ENCODE data around the gene VWA8.

The VWA8 gene

GRCh38 chr13:41960637-41961465 lies at the start of gene VWA8:
Gene VWA8, minus strand, starts transcription at chr13:41961109. Its CDS starts 94 bp downstream, at chr13:41961015.
- H3K27ac Mint-ChIP-seq: peak within 1 kb of the TSS; percentile 98
- peaks cover 54% of the 10 kb centered on the region for H3K4me1 Mint-ChIP-seq
- no peaks in the 10 kb centered on the region for H3K27me3 Mint-ChIP-seq
- H3K4me3 Mint-ChIP-seq: peak within 1 kb of the TSS; percentile 87
- H3K36me3 Mint-ChIP-seq: peaks cover 1% of the 10 kb centered on the region
- no peaks in the 10 kb centered on the region for H3K9me3 Mint-ChIP-seq

- H3K4me3 Mint-ChIP-seq: no peak overlapping the region
- no peaks in the 10 kb centered on the region for H3K36me3 Mint-ChIP-seq
- H3K27me3 Mint-ChIP-seq: no peaks in the 10 kb centered on the region
- H3K9me3 Mint-ChIP-seq: no peaks in the 10 kb centered on the region
- H3K4me1 Mint-ChIP-seq: no peaks in the 10 kb centered on the region
- no peak overlapping the region for H3K27ac Mint-ChIP-seq
Observed at GRCh38 chr13:42009057-42009456, 48.1 kb upstream of the VWA8 start.

GRCh38 chr13:42007844-42008243 lies 46.9 kb upstream of the VWA8 start:
- Mint-ChIP-seq H3K27me3 (no peaks in the 10 kb centered on the region), H3K36me3 (no peaks in the 10 kb centered on the region), H3K4me1 (no peaks in the 10 kb centered on the region), H3K9me3 (no peaks in the 10 kb centered on the region), H3K27ac (no peak overlapping the region), H3K4me3 (no peak overlapping the region)

GRCh38 chr13:42002066-42002465 lies 41.2 kb upstream of the VWA8 start:
- Mint-ChIP-seq H3K9me3 (no peaks in the 10 kb centered on the region), H3K27me3 (no peaks in the 10 kb centered on the region), H3K27ac (peak overlapping the region; percentile 13), H3K36me3 (no peaks in the 10 kb centered on the region), H3K4me1 (no peaks in the 10 kb centered on the region), H3K4me3 (no peak overlapping the region)

GRCh38 chr13:42001580-42001979 lies 40.7 kb upstream of the VWA8 start:
- Mint-ChIP-seq H3K27me3 (no peaks in the 10 kb centered on the region), H3K36me3 (no peaks in the 10 kb centered on the region), H3K4me1 (no peaks in the 10 kb centered on the region), H3K9me3 (no peaks in the 10 kb centered on the region), H3K4me3 (no peak overlapping the region), H3K27ac (peak overlapping the region; percentile 13)

GRCh38 chr13:42000846-42001245 lies 39.9 kb upstream of the VWA8 start:
- H3K27me3 Mint-ChIP-seq: no peaks in the 10 kb centered on the region
- no peaks in the 10 kb centered on the region for H3K36me3 Mint-ChIP-seq
- H3K4me1 Mint-ChIP-seq: no peaks in the 10 kb centered on the region
- no peaks in the 10 kb centered on the region for H3K9me3 Mint-ChIP-seq
- no peak overlapping the region for H3K27ac Mint-ChIP-seq
- no peak overlapping the region for H3K4me3 Mint-ChIP-seq

GRCh38 chr13:41997396-41997795 lies 36.5 kb upstream of the VWA8 start:
- no peak overlapping the region for H3K27ac Mint-ChIP-seq
- no peaks in the 10 kb centered on the region for H3K9me3 Mint-ChIP-seq
- no peaks in the 10 kb centered on the region for H3K36me3 Mint-ChIP-seq
- no peaks in the 10 kb centered on the region for H3K4me1 Mint-ChIP-seq
- H3K4me3 Mint-ChIP-seq: no peak overlapping the region
- peaks cover 5% of the 10 kb centered on the region for H3K27me3 Mint-ChIP-seq

- H3K36me3 Mint-ChIP-seq: no peaks in the 10 kb centered on the region
- peaks cover 5% of the 10 kb centered on the region for H3K27me3 Mint-ChIP-seq
- H3K4me3 Mint-ChIP-seq: no peak overlapping the region
- H3K4me1 Mint-ChIP-seq: no peaks in the 10 kb centered on the region
- H3K9me3 Mint-ChIP-seq: no peaks in the 10 kb centered on the region
- no peak overlapping the region for H3K27ac Mint-ChIP-seq
Observed at GRCh38 chr13:41995946-41996345, 35.0 kb upstream of the VWA8 start.

GRCh38 chr13:41995336-41995735 lies 34.4 kb upstream of the VWA8 start:
- Mint-ChIP-seq H3K9me3 (no peaks in the 10 kb centered on the region), H3K36me3 (no peaks in the 10 kb centered on the region), H3K27ac (no peak overlapping the region), H3K4me3 (no peak overlapping the region), H3K4me1 (no peaks in the 10 kb centered on the region), H3K27me3 (peaks cover 5% of the 10 kb centered on the region)

- no peaks in the 10 kb centered on the region for H3K36me3 Mint-ChIP-seq
- H3K4me1 Mint-ChIP-seq: no peaks in the 10 kb centered on the region
- no peak overlapping the region for H3K4me3 Mint-ChIP-seq
- H3K27me3 Mint-ChIP-seq: peaks cover 5% of the 10 kb centered on the region
- H3K27ac Mint-ChIP-seq: no peak overlapping the region
- no peaks in the 10 kb centered on the region for H3K9me3 Mint-ChIP-seq
Observed at GRCh38 chr13:41994696-41995095, 33.8 kb upstream of the VWA8 start.

- Mint-ChIP-seq H3K27me3 (peaks cover 5% of the 10 kb centered on the region), H3K9me3 (no peaks in the 10 kb centered on the region), H3K27ac (no peak overlapping the region), H3K4me3 (no peak overlapping the region), H3K36me3 (no peaks in the 10 kb centered on the region), H3K4me1 (no peaks in the 10 kb centered on the region)
Observed at GRCh38 chr13:41991936-41992335, 31.0 kb upstream of the VWA8 start.

GRCh38 chr13:41988244-41988643 lies 27.3 kb upstream of the VWA8 start:
- Mint-ChIP-seq H3K9me3 (no peaks in the 10 kb centered on the region), H3K36me3 (no peaks in the 10 kb centered on the region), H3K4me1 (no peaks in the 10 kb centered on the region), H3K4me3 (no peak overlapping the region), H3K27ac (no peak overlapping the region), H3K27me3 (peaks cover 6% of the 10 kb centered on the region)

- H3K27me3 Mint-ChIP-seq: peaks cover 4% of the 10 kb centered on the region
- H3K36me3 Mint-ChIP-seq: no peaks in the 10 kb centered on the region
- no peaks in the 10 kb centered on the region for H3K9me3 Mint-ChIP-seq
- H3K27ac Mint-ChIP-seq: no peak overlapping the region
- no peak overlapping the region for H3K4me3 Mint-ChIP-seq
- H3K4me1 Mint-ChIP-seq: no peaks in the 10 kb centered on the region
Observed at GRCh38 chr13:41985788-41986508, 25.0 kb upstream of the VWA8 start.

GRCh38 chr13:41981951-41982715 lies 21.2 kb upstream of the VWA8 start:
- Mint-ChIP-seq H3K4me1 (peaks cover 3% of the 10 kb centered on the region), H3K27me3 (peaks cover 4% of the 10 kb centered on the region), H3K36me3 (no peaks in the 10 kb centered on the region), H3K9me3 (no peaks in the 10 kb centered on the region), H3K27ac (no peak overlapping the region), H3K4me3 (no peak overlapping the region)

- Mint-ChIP-seq H3K9me3 (no peaks in the 10 kb centered on the region), H3K4me1 (peaks cover 3% of the 10 kb centered on the region), H3K4me3 (no peak overlapping the region), H3K36me3 (no peaks in the 10 kb centered on the region), H3K27ac (no peak overlapping the region), H3K27me3 (peaks cover 3% of the 10 kb centered on the region)
Observed at GRCh38 chr13:41978007-41978406, 17.1 kb upstream of the VWA8 start.

GRCh38 chr13:41976476-41976875 lies 15.6 kb upstream of the VWA8 start:
- Mint-ChIP-seq H3K27me3 (peaks cover 5% of the 10 kb centered on the region), H3K4me3 (no peak overlapping the region), H3K36me3 (no peaks in the 10 kb centered on the region), H3K27ac (no peak overlapping the region), H3K9me3 (no peaks in the 10 kb centered on the region), H3K4me1 (peaks cover 13% of the 10 kb centered on the region)
